Nephron (organoid): ENCODE data around the gene PTH1R.
A peak's percentile ranks its signal among the peaks of the same experiment; 100 is the strongest.

ENCODE experiments used
- H3K27ac Mint-ChIP-seq, 3 experiments: 2 replicates each; pipeline ENCODE4 v1.8.0; 2020; ENCODE audit warnings: mixed read lengths in 3 of 3, mild to moderate bottlenecking in 2 of 3, moderate library complexity in 1 of 3
- H3K27me3 Mint-ChIP-seq: 2 replicates; pipeline ENCODE4 v1.8.0; 2021; ENCODE audit warnings: low read depth, mild to moderate bottlenecking, moderate library complexity, mixed read lengths
- H3K36me3 Mint-ChIP-seq: 2 replicates; pipeline ENCODE4 v1.8.0; 2020; ENCODE audit warnings: low read depth, mixed read lengths
- H3K4me1 Mint-ChIP-seq: 2 replicates; pipeline ENCODE4 v1.8.0; 2020; ENCODE audit warnings: mixed read lengths
- H3K4me3 Mint-ChIP-seq, 3 experiments: 2 replicates each; pipeline ENCODE4 v1.8.0; 2020; ENCODE audit warnings: mild to moderate bottlenecking in 3 of 3, mixed read lengths in 3 of 3, moderate library complexity in 2 of 3
- H3K9me3 Mint-ChIP-seq: 2 replicates; pipeline ENCODE4 v1.8.0; 2020; ENCODE audit warnings: mixed read lengths
- CTCF ChIP-seq, 3 experiments: fragments of 200-600 bp; sonication (generic); IDR thresholded peaks; one replicate each; pipeline ENCODE4 v1.5.0; 2021; ENCODE audit warnings: antibody characterized with exemption in 3 of 3; ENCODE audit not compliant: unreplicated experiment in 3 of 3

Gene PTH1R

GRCh38 chr3:46868287-46868686, 9.2 kb upstream of the PTH1R start:
- no peak overlapping the region for H3K4me3 Mint-ChIP-seq
- no peaks in the 10 kb centered on the region for H3K9me3 Mint-ChIP-seq
- H3K27me3 Mint-ChIP-seq: no peaks in the 10 kb centered on the region
- no peak for TF ChIP-seq CTCF (IDR thresholded peaks at IDR 0.05; ENCODE audit: unreplicated experiment in 3 of 3)
- H3K36me3 Mint-ChIP-seq: no peaks in the 10 kb centered on the region
- peaks cover 62% of the 10 kb centered on the region for H3K4me1 Mint-ChIP-seq
- H3K27ac Mint-ChIP-seq: peak overlapping the region in 1 of 3 experiments; percentile 43

- H3K36me3 Mint-ChIP-seq: no peaks in the 10 kb centered on the region
- TF ChIP-seq CTCF (IDR thresholded peaks at IDR 0.05; ENCODE audit: unreplicated experiment in 3 of 3): no peak
- no peak overlapping the region for H3K4me3 Mint-ChIP-seq
- H3K9me3 Mint-ChIP-seq: no peaks in the 10 kb centered on the region
- H3K27me3 Mint-ChIP-seq: peaks cover under 1% of the 10 kb centered on the region
- H3K4me1 Mint-ChIP-seq: peaks cover 64% of the 10 kb centered on the region
- peak overlapping the region; percentile 13 to 43 (median 28) for H3K27ac Mint-ChIP-seq
Observed at GRCh38 chr3:46868948-46869347, 8.6 kb upstream of the PTH1R start.

- H3K27ac Mint-ChIP-seq: peak overlapping the region in 1 of 3 experiments; percentile 28
- no peaks in the 10 kb centered on the region for H3K9me3 Mint-ChIP-seq
- H3K27me3 Mint-ChIP-seq: peaks cover 5% of the 10 kb centered on the region
- H3K36me3 Mint-ChIP-seq: no peaks in the 10 kb centered on the region
- peaks cover 64% of the 10 kb centered on the region for H3K4me1 Mint-ChIP-seq
- H3K4me3 Mint-ChIP-seq: no peak overlapping the region
- no peak for TF ChIP-seq CTCF (IDR thresholded peaks at IDR 0.05; ENCODE audit: unreplicated experiment in 3 of 3)
Observed at GRCh38 chr3:46869440-46869839, 8.1 kb upstream of the PTH1R start.

GRCh38 chr3:46870651-46871050, 6.9 kb upstream of the PTH1R start:
- peak overlapping the region; percentile 6 to 10 (median 6) for H3K27ac Mint-ChIP-seq
- peaks cover 64% of the 10 kb centered on the region for H3K4me1 Mint-ChIP-seq
- H3K36me3 Mint-ChIP-seq: no peaks in the 10 kb centered on the region
- peaks cover 6% of the 10 kb centered on the region for H3K27me3 Mint-ChIP-seq
- no peak for TF ChIP-seq CTCF (IDR thresholded peaks at IDR 0.05; ENCODE audit: unreplicated experiment in 3 of 3)
- H3K4me3 Mint-ChIP-seq: no peak overlapping the region
- H3K9me3 Mint-ChIP-seq: no peaks in the 10 kb centered on the region

- Mint-ChIP-seq H3K4me1 (peaks cover 64% of the 10 kb centered on the region), H3K27ac (peak overlapping the region in 2 of 3 experiments; percentile 6 to 55)
Observed at GRCh38 chr3:46871222-46871621, 6.3 kb upstream of the PTH1R start.

More at GRCh38 chr3:46871222-46871621, 6.3 kb upstream of the PTH1R start:
- H3K9me3 Mint-ChIP-seq: no peaks in the 10 kb centered on the region
- no peak for TF ChIP-seq CTCF (IDR thresholded peaks at IDR 0.05; ENCODE audit: unreplicated experiment in 3 of 3)
- H3K36me3 Mint-ChIP-seq: no peaks in the 10 kb centered on the region
- H3K27me3 Mint-ChIP-seq: peaks cover 6% of the 10 kb centered on the region
- H3K4me3 Mint-ChIP-seq: no peak overlapping the region
